Right renal pelvis (tissue), 4 donors: Measurements from ENCODE around the gene APLP1. TPM values are rescaled to one million over a fixed set of nuclear protein-coding genes. Genes with fewer than 3 reads are reported as not detected.
"Not testable (repeated sequence)": the region's sequence is repeated elsewhere in the genome, so short reads cannot be mapped to it uniquely, and the experiment has no call there.

ENCODE experiments used
- DNase-seq, 4 donors: peaks; one replicate each; pipeline ENCODE4 v3.0.0-alpha.2; 2013; ENCODE audit warnings: low read depth in 4 of 4, low spot score in 3 of 4, missing footprints in 1 of 4
- polyA plus RNA-seq, 4 donors: library from polyadenylated mRNA; unstranded; fragments of 120-200 nt; gene quantifications; one replicate each; pipeline ENCODE4 v1.2.1, GENCODE V29; 2013; ENCODE audit not compliant: insufficient read length in 4 of 4

APLP1 gene
- polyA plus RNA-seq, 4 donors = 23.6 to 33.2 (median 27.2) TPM

- DNase-seq = no peak
These were observed 17.0 kb upstream of the APLP1 start for GRCh38 chr19:35851213-35852028.

DNA sequence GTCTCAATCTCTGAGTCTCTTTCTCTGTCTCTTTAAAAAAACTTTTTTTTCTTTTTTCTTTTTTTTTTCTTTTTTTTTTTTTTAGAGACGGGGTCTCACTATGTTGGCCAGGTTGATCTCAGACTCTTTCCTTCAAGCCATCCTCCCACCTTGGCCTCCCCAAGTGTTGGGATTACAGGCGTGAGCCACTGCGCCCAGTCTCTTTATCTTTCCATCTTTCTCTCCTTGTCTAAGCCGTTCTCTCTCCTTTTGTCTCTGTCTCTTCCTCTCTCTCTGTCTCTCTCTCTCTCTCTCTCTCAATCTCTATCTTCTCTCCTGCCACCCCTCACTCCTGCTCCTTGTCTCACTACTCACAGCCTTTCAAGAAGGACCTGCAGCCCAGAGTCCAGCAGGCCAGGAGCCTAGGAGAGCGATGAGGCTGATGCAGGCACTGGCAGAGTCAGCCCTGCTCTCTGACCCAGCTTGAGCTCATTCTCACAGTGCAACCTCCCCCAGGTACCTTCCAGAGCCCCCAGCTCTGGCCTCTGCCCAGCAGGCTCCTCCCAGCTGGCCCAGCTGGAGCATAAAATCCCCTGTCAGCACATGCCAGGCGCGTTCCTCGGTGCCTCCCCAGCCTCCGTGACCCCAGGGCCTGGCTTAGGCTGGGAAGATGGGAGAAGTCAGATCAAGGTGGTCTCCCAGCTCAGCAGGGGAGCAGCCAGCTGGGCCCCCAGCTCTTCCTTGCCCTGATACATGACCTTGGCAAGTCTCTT, 16.2 kb upstream of the APLP1 start, which contains the start of gene NPHS1:
Gene NPHS1 (minus strand): TSS at position 476 of the 752 bp plus-strand sequence. CDS start 667 bp downstream, outside the sequence.
- DNase-seq = no peak

DNA sequence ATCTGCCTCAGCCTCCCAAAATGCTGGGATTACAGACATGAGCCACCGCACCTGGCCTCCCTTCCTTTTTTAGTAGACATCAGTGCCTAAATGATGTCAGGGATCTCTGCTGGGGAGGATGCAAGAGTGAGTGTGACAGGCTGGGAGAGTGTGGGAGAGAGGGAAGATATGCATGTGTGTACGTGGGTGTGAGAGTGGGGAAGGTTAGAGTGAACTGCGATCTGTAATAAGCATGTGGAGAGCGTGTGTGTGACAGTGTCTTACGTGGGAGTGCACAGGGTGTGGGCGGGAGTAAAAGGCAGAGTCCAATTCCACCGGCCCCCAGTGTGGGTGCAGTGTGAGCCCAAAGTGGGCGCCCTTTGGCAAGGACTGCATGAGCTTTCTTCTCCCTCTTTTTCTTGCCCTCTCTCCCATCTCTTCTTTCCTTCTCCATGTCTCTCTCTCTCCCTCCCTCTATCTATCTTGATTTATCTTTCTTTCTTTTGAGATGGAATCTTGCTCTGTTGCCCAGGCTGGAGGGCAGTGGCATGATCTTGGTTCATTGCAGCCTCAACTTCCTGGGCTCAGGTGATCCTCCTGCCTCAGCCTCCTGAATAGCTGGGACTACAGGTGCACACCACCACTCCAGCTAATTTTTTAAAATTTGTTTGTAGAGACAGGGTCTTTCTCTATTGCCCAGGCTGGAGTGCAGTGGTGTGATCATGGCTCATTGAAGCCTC, 15.2 kb upstream of the APLP1 start:
- no peak for DNase-seq

DNA sequence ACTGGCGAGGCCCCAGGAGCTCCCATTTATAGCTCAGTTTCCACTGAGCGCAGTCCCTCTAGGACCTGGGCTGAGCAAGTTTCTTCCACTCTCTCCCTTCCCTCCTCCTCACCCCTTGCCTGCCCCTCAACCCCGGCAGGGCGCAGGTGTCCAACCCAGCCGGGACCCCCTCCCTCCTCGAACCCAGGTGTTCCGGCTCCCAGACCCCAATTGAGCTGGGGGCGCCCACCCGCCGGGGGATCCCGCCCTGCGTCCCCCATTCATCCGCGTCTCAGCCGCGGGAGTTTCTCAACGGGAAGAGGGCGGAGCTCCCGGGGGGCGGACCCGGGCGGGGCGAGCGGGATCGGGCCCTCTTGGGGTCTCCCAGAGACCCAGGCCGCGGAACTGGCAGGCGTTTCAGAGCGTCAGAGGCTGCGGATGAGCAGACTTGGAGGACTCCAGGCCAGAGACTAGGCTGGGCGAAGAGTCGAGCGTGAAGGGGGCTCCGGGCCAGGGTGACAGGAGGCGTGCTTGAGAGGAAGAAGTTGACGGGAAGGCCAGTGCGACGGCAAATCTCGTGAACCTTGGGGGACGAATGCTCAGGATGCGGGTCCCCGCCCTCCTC, 11.7 kb upstream of the APLP1 start, which contains the start of gene KIRREL2:
Gene KIRREL2 (plus strand): TSS at position 366 of the 604 bp plus-strand sequence. CDS start 209 bp downstream, at position 575.
- no peak for DNase-seq

- DNase-seq = no peak
These were observed 10.1 kb upstream of the APLP1 start for GRCh38 chr19:35858311-35858710.

GRCh38 chr19:35859414-35859813, 9.0 kb upstream of the APLP1 start:
- no peak for DNase-seq

GRCh38 chr19:35860436-35860817, 7.9 kb upstream of the APLP1 start:
- DNase-seq = no peak

DNA sequence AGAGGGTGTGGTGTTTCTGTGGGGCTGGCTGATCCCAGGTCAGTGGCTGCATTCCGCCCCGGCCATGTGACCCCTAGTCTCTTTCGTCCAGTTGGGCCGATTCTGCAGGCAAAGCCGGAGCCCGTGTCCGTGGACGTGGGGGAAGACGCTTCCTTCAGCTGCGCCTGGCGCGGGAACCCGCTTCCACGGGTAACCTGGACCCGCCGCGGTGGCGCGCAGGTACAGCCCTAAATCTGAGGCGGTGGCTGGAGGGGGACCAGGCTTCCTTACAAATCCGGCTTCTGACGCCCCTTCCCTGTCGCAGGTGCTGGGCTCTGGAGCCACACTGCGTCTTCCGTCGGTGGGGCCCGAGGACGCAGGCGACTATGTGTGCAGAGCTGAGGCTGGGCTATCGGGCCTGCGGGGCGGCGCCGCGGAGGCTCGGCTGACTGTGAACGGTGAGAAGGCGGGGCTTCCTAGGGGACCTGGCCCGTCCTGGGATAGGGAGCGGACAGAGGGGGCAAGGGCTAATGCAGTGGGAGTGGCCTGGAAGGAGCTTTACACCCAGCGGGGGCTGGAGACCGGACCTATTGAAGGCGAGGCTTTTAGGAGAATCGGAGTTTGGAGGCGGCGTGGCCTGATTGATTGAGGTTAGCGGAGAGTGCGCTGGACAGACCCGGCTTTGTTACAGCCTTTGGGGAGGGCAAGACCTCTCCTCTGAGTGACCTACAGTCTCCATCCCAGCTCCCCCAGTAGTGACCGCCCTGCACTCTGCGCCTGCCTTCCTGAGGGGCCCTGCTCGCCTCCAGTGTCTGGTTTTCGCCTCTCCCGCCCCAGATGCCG, 7.3 kb upstream of the APLP1 start:
- no peak for DNase-seq

DNA sequence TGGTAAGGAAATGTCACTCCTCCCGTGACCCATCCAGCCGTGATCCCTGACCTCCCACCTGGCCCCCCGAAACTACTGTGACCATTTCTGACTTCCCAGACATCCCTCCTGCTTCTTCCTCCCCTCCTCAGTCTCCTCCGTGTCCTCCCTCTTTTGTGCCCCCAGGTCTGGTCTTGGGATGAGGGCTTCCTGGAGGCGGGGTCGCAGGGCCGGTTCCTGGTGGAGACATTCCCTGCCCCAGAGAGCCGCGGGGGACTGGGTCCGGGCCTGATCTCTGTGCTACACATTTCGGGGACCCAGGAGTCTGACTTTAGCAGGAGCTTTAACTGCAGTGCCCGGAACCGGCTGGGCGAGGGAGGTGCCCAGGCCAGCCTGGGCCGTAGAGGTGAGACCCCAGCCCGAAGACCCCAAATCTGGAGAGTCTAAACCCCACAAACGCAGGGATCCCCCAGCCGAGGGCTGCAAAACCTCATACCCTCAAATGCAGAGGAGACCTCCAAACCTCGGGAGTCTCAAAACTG, 6.7 kb upstream of the APLP1 start:
- DNase-seq = no peak

GRCh38 chr19:35862528-35862927, 5.8 kb upstream of the APLP1 start:
- DNase-seq = no peak

DNA sequence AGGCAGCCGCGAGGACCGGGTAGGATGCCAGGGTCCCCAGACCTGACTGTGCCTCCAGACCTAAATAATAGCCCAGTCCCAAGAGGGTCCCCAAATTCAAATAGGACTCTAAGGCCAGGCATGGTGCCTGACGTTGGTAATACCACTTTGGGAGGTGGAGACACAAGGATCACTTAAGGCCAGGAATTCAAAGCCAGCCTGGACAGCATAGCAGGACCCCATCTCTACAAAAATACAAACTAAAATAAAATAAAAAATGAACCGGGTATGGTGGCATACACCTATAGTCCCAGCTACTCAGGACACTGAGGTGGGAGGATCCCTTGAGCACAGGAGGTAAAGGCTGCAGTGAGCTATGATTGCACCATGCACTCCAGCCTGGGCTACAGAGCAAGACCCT, 5.4 kb upstream of the APLP1 start:
- no peak for DNase-seq

DNA sequence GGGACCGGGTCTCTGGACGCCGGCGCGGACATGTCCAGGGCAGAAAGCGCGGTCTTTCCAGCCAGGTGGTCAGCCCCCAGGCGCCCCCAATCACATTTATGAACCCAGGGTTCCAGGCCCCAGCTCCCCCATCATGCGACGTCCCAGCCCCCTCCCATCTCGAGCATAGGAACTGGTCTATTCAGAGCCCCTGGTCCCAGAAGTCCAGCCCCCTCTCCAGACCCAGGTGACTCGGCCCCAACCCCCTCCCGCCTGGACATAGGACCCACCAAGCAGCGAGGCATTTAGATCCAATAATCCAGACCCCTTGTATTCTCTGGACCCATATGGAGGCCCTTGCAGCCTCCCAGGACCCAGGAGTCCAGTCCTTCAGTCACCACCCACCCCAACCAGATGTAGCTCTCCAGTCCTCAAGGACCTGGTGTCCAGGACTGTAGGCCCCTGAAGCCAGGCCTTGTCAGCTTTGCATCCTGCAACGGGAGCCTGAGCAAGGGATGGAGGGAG, 501 bp downstream of the APLP1 start:
- no peak for DNase-seq

- DNase-seq = no peak
These were observed 1.2 kb downstream of the APLP1 start for GRCh38 chr19:35869327-35870123.

GRCh38 chr19:35870124-35870736, 1.9 kb downstream of the APLP1 start:
- not testable (repeated sequence) for DNase-seq

DNA sequence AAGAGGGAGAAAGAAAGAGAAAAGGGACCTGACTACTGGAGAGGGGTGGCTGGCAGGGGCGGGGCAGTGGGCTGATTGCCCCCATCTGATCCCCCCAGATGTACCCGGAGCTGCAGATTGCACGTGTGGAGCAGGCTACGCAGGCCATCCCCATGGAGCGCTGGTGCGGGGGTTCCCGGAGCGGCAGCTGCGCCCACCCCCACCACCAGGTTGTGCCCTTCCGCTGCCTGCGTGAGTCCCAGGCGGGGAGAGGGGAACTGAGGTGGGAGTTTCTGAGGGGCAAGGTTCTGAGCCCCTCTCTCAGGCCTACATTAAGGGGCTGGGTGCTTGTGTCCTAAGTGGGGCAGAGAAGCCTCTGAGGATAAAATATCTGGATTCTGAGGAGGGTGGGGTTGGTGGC, 2.4 kb downstream of the APLP1 start:
- DNase-seq = no peak

DNA sequence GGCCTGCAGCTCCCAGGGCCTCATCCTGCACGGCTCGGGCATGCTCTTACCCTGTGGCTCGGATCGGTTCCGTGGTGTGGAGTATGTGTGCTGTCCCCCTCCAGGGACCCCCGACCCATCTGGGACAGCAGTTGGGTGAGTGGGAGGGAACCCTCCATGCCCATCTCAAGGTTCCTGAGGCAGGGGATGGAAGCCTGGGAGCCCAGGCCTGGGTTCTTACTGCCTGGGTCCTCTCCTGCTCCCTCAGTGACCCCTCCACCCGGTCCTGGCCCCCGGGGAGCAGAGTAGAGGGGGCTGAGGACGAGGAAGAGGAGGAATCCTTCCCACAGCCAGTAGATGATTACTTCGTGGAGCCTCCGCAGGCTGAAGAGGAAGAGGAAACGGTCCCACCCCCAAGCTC, 3.2 kb downstream of the APLP1 start:
- no peak for DNase-seq

- no peak for DNase-seq
These were observed 3.8 kb downstream of the APLP1 start for GRCh38 chr19:35872180-35872579.

GRCh38 chr19:35874392-35874930, 6.1 kb downstream of the APLP1 start:
- DNase-seq = no peak
